Hematopoietic multipotent progenitor cell treated with erythropoietin and hydrocortisone succinate and interleukin-3 and kit ligand, for 6 days (in vitro differentiated cells): ENCODE results near the gene SPATS1.
A peak's percentile ranks its signal among the peaks of the same experiment; 100 is the strongest.

Source experiments
- DNase-seq: peaks from one replicate; pipeline ENCODE4 v3.0.0-alpha.2; 2015

Gene SPATS1

GRCh38 chr6:44390158-44390683 lies 47.8 kb downstream of the SPATS1 start:
- peak; percentile 52 for DNase-seq
